NCI-H2196 treated with DMSO at 0.1 percent for 48 hours (cell line): Measurements from ENCODE around the gene HMX3.

Experiments
- DNase-seq: peaks from one replicate; lab custom pipeline; 2025; ENCODE audit not compliant: unreplicated experiment; lab: John Stamatoyannopoulos, UW

Gene HMX3

GRCh38 chr10:123147635-123148413 lies 12.1 kb downstream of the HMX3 start, which contains the start of gene HMX2:
TSS of gene HMX2 (plus strand) at chr10:123148136. CDS start at chr10:123148379, 243 bp downstream.
- no peak for DNase-seq

- DNase-seq: no peak
Measured at GRCh38 chr10:123148414-123149161, 12.8 kb downstream of the HMX3 start.

- DNase-seq: no peak
Measured at GRCh38 chr10:123149162-123149567, 13.4 kb downstream of the HMX3 start.

- DNase-seq: no peak
Measured at GRCh38 chr10:123149568-123150270, 13.9 kb downstream of the HMX3 start.

- DNase-seq: no peak
Measured at GRCh38 chr10:123150271-123150985, 14.7 kb downstream of the HMX3 start.

GRCh38 chr10:123150986-123151736 lies 15.4 kb downstream of the HMX3 start:
- no peak for DNase-seq

GRCh38 chr10:123151737-123152135 lies 16.0 kb downstream of the HMX3 start:
- no peak for DNase-seq

- DNase-seq: no peak
Measured at GRCh38 chr10:123153486-123154091, 17.8 kb downstream of the HMX3 start.

- DNase-seq: peak; percentile 87
Measured at GRCh38 chr10:123154092-123154710, 18.4 kb downstream of the HMX3 start, which contains the start of gene BUB3. TSS of gene BUB3 (plus strand) at chr10:123154402. CDS start at chr10:123154918, 516 bp downstream.

- no peak for DNase-seq
Measured at GRCh38 chr10:123154711-123155505, 19.1 kb downstream of the HMX3 start.

- DNase-seq: no peak
Measured at GRCh38 chr10:123156078-123156477, 20.3 kb downstream of the HMX3 start.

GRCh38 chr10:123157210-123157609 lies 21.4 kb downstream of the HMX3 start:
- DNase-seq: no peak

GRCh38 chr10:123158682-123159081 lies 22.9 kb downstream of the HMX3 start:
- no peak for DNase-seq

GRCh38 chr10:123160311-123160980 lies 24.7 kb downstream of the HMX3 start:
- DNase-seq: no peak

- DNase-seq: no peak
Measured at GRCh38 chr10:123164319-123164718, 28.5 kb downstream of the HMX3 start.

GRCh38 chr10:123165445-123166072 lies 29.8 kb downstream of the HMX3 start:
- DNase-seq: no peak

- no peak for DNase-seq
Measured at GRCh38 chr10:123166618-123167017, 30.8 kb downstream of the HMX3 start.
